HepG2 (cell line): ENCODE results near the gene CDH13.

Source experiments
- ATF6 ChIP-seq: sonication (generic); formaldehyde crosslinking; conservative IDR thresholded peaks from 2 replicates; pipeline ENCODE4 v1.4.0; 2020; ENCODE audit warnings: missing genetic modification reagents
- ETV6 ChIP-seq: sonication (generic); formaldehyde crosslinking; conservative IDR thresholded peaks from 2 replicates; pipeline ENCODE4 v1.4.0; 2020; ENCODE audit warnings: missing genetic modification reagents
- KAT8 ChIP-seq: IDR thresholded peaks from 2 replicates; pipeline ENCODE4 v1.6.1; 2016; ENCODE audit warnings: missing genetic modification reagents, missing compliant biosample characterization
- MLX ChIP-seq: IDR thresholded peaks from 2 replicates; pipeline ENCODE4 v1.6.1; 2016
- MTF2 ChIP-seq: sonication (generic); formaldehyde crosslinking; IDR thresholded peaks from 2 replicates; pipeline ENCODE4 v1.5.0; 2020; ENCODE audit warnings: missing genetic modification reagents, borderline replicate concordance

DNA sequence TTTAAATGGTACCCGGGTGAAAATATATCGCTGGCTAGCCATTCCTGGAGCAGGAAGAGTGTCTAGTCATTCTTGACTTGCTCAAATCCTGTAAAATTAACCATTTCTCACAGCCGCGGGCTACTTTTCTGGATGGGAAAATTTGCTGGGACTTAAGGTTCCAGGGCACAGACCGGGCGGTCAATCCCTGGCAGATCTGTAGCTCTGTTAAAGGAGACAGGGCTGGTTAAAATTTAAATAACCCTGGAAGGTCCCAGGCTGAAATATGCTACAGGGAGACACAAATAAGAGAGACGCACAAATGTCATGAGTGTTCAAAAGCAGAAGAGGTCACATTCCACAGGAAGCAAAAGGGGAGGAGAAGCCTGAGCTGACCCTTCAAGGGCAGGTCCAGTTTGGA is 951.4 kb downstream of the CDH13 start:
- TF ChIP-seq MLX (CRISPR knock-in tag): no peak
- TF ChIP-seq KAT8 (CRISPR knock-in tag): no peak
- TF ChIP-seq MTF2 (CRISPR knock-in tag): no peak
- TF ChIP-seq ETV6: no peak
- no peak for TF ChIP-seq ATF6 (CRISPR knock-in tag)
